Activated naive CD8-positive, alpha-beta T cell treated with anti-CD3 and anti-CD28 coated beads for 36 hours (primary cell): ENCODE results near the gene MYCN. TPM values are rescaled to one million over a fixed set of nuclear protein-coding genes. Genes with fewer than 3 reads are reported as not detected.
"Not testable (repeated sequence)": the region's sequence is repeated elsewhere in the genome, so short reads cannot be mapped to it uniquely, and the experiment has no call there.

Source experiments
- DNase-seq: peaks from one replicate; pipeline ENCODE4 v3.0.0; 2021
- H3K27ac Mint-ChIP-seq: one replicate; pipeline ENCODE4 v1.8.0; 2022; ENCODE audit warnings: mild to moderate bottlenecking, moderate library complexity, mixed read lengths
- H3K27me3 Mint-ChIP-seq: one replicate; pipeline ENCODE4 v1.8.0; 2022; ENCODE audit warnings: mild to moderate bottlenecking, mixed read lengths
- H3K36me3 Mint-ChIP-seq: one replicate; pipeline ENCODE4 v1.8.0; 2021; ENCODE audit warnings: mild to moderate bottlenecking, mixed read lengths
- H3K4me1 Mint-ChIP-seq: one replicate; pipeline ENCODE4 v1.8.0; 2021; ENCODE audit warnings: mixed read lengths
- H3K4me3 Mint-ChIP-seq: one replicate; pipeline ENCODE4 v1.8.0; 2022; ENCODE audit warnings: mild to moderate bottlenecking, moderate library complexity, mixed read lengths
- H3K9me3 Mint-ChIP-seq: one replicate; pipeline ENCODE4 v1.8.0; 2022; ENCODE audit warnings: mixed read lengths
- total RNA-seq, 2 experiments: library from RNA; stranded (reverse); gene quantifications; one replicate each; pipeline ENCODE4 v1.2.3, GENCODE V29; 2021

Gene MYCN
- total RNA-seq, 2 experiments from 2014 or later: 0.16 TPM; not detected in 1

- H3K4me1 Mint-ChIP-seq: no peaks in the 10 kb centered on the region
- H3K27me3 Mint-ChIP-seq: peaks cover 8% of the 10 kb centered on the region
- H3K27ac Mint-ChIP-seq: no peak overlapping the region
- no peak overlapping the region for H3K4me3 Mint-ChIP-seq
- no peak for DNase-seq
- H3K9me3 Mint-ChIP-seq: no peaks in the 10 kb centered on the region
- no peaks in the 10 kb centered on the region for H3K36me3 Mint-ChIP-seq
Measured at GRCh38 chr2:15916336-15916735, 24.0 kb upstream of the MYCN start.

GRCh38 chr2:15918761-15919356 is 21.5 kb upstream of the MYCN start:
- Mint-ChIP-seq H3K9me3 (no peaks in the 10 kb centered on the region), H3K36me3 (no peaks in the 10 kb centered on the region), H3K4me1 (no peaks in the 10 kb centered on the region), H3K27ac (no peak overlapping the region), H3K4me3 (no peak overlapping the region), H3K27me3 (peaks cover 15% of the 10 kb centered on the region)
- no peak for DNase-seq

- Mint-ChIP-seq H3K27me3 (peaks cover 15% of the 10 kb centered on the region), H3K9me3 (no peaks in the 10 kb centered on the region)
- DNase-seq: no peak
Measured at GRCh38 chr2:15919716-15920434, 20.5 kb upstream of the MYCN start.

GRCh38 chr2:15920696-15921095 is 19.7 kb upstream of the MYCN start:
- no peak for DNase-seq
- Mint-ChIP-seq H3K27me3 (peaks cover 15% of the 10 kb centered on the region), H3K9me3 (no peaks in the 10 kb centered on the region), H3K27ac (no peak overlapping the region), H3K4me1 (no peaks in the 10 kb centered on the region), H3K4me3 (no peak overlapping the region), H3K36me3 (no peaks in the 10 kb centered on the region)

More at GRCh38 chr2:15919716-15920434, 20.5 kb upstream of the MYCN start:
- no peaks in the 10 kb centered on the region for H3K36me3 Mint-ChIP-seq
- no peak overlapping the region for H3K27ac Mint-ChIP-seq
- no peaks in the 10 kb centered on the region for H3K4me1 Mint-ChIP-seq
- no peak overlapping the region for H3K4me3 Mint-ChIP-seq

- H3K9me3 Mint-ChIP-seq: no peaks in the 10 kb centered on the region
- DNase-seq: no peak
- no peak overlapping the region for H3K27ac Mint-ChIP-seq
- H3K27me3 Mint-ChIP-seq: peaks cover 18% of the 10 kb centered on the region
- H3K4me1 Mint-ChIP-seq: no peaks in the 10 kb centered on the region
- H3K4me3 Mint-ChIP-seq: no peak overlapping the region
- H3K36me3 Mint-ChIP-seq: no peaks in the 10 kb centered on the region
Measured at GRCh38 chr2:15923597-15923996, 16.8 kb upstream of the MYCN start.

- Mint-ChIP-seq H3K4me1 (no peaks in the 10 kb centered on the region), H3K27me3 (peaks cover 11% of the 10 kb centered on the region), H3K9me3 (no peaks in the 10 kb centered on the region), H3K4me3 (no peak overlapping the region), H3K27ac (no peak overlapping the region), H3K36me3 (no peaks in the 10 kb centered on the region)
- no peak for DNase-seq
Measured at GRCh38 chr2:15925819-15926218, 14.5 kb upstream of the MYCN start.

- Mint-ChIP-seq H3K9me3 (no peaks in the 10 kb centered on the region), H3K36me3 (no peaks in the 10 kb centered on the region), H3K4me1 (no peaks in the 10 kb centered on the region), H3K27me3 (peaks cover 15% of the 10 kb centered on the region), H3K4me3 (no peak overlapping the region), H3K27ac (no peak overlapping the region)
- DNase-seq: no peak
Measured at GRCh38 chr2:15926252-15926651, 14.1 kb upstream of the MYCN start.

- Mint-ChIP-seq H3K9me3 (no peaks in the 10 kb centered on the region), H3K27ac (no peak overlapping the region), H3K4me3 (no peak overlapping the region), H3K27me3 (peaks cover 12% of the 10 kb centered on the region), H3K4me1 (no peaks in the 10 kb centered on the region), H3K36me3 (no peaks in the 10 kb centered on the region)
- DNase-seq: no peak
Measured at GRCh38 chr2:15927551-15928218, 12.7 kb upstream of the MYCN start.

- H3K27ac Mint-ChIP-seq, DNase-seq, H3K4me3 Mint-ChIP-seq, H3K36me3 Mint-ChIP-seq, H3K9me3 Mint-ChIP-seq, H3K27me3 Mint-ChIP-seq, H3K4me1 Mint-ChIP-seq: not testable (repeated sequence)
Measured at GRCh38 chr2:15929008-15929407, 11.3 kb upstream of the MYCN start.

GRCh38 chr2:15929861-15930260 is 10.5 kb upstream of the MYCN start:
- H3K4me3 Mint-ChIP-seq: no peak overlapping the region
- H3K4me1 Mint-ChIP-seq: no peaks in the 10 kb centered on the region
- no peak for DNase-seq
- H3K27me3 Mint-ChIP-seq: peaks cover 7% of the 10 kb centered on the region
- H3K9me3 Mint-ChIP-seq: no peaks in the 10 kb centered on the region
- H3K27ac Mint-ChIP-seq: no peak overlapping the region
- no peaks in the 10 kb centered on the region for H3K36me3 Mint-ChIP-seq

- Mint-ChIP-seq H3K4me1 (no peaks in the 10 kb centered on the region), H3K9me3 (no peaks in the 10 kb centered on the region), H3K27ac (no peak overlapping the region), H3K27me3 (peaks cover 11% of the 10 kb centered on the region), H3K4me3 (no peak overlapping the region), H3K36me3 (no peaks in the 10 kb centered on the region)
- no peak for DNase-seq
Measured at GRCh38 chr2:15930589-15931318, 9.6 kb upstream of the MYCN start.

GRCh38 chr2:15931319-15931890 is 8.9 kb upstream of the MYCN start:
- Mint-ChIP-seq H3K27me3 (peaks cover 9% of the 10 kb centered on the region), H3K4me3 (no peak overlapping the region), H3K4me1 (no peaks in the 10 kb centered on the region), H3K27ac (no peak overlapping the region), H3K9me3 (no peaks in the 10 kb centered on the region), H3K36me3 (no peaks in the 10 kb centered on the region)
- DNase-seq: no peak

- H3K36me3 Mint-ChIP-seq: no peaks in the 10 kb centered on the region
- no peak for DNase-seq
- no peaks in the 10 kb centered on the region for H3K4me1 Mint-ChIP-seq
- H3K27me3 Mint-ChIP-seq: peaks cover 9% of the 10 kb centered on the region
- H3K27ac Mint-ChIP-seq: no peak overlapping the region
- H3K9me3 Mint-ChIP-seq: no peaks in the 10 kb centered on the region
- no peak overlapping the region for H3K4me3 Mint-ChIP-seq
Measured at GRCh38 chr2:15931950-15932349, 8.4 kb upstream of the MYCN start.

- DNase-seq: no peak
- Mint-ChIP-seq H3K4me3 (no peak overlapping the region), H3K36me3 (no peaks in the 10 kb centered on the region), H3K4me1 (no peaks in the 10 kb centered on the region), H3K27ac (no peak overlapping the region), H3K27me3 (peaks cover 15% of the 10 kb centered on the region), H3K9me3 (no peaks in the 10 kb centered on the region)
Measured at GRCh38 chr2:15932394-15933183, 7.8 kb upstream of the MYCN start.
